HG02759 (cell line): ENCODE results near the gene CPNE7.
"Not testable (repeated sequence)": the region's sequence is repeated elsewhere in the genome, so short reads cannot be mapped to it uniquely, and the experiment has no call there.

Experiments
- ATAC-seq: cut with Tn5 transposase; IDR thresholded peaks from one replicate; pipeline ENCODE4 v1.9.1; 2021; ENCODE audit warnings: mild to moderate bottlenecking, moderate library complexity; ENCODE audit not compliant: unreplicated experiment

The CPNE7 gene

GRCh38 chr16:89621136-89621697 lies 45.7 kb downstream of the CPNE7 start:
- no peak for ATAC-seq

- ATAC-seq = no peak
Observed at GRCh38 chr16:89621698-89622409, 46.3 kb downstream of the CPNE7 start.

GRCh38 chr16:89623511-89624261 lies 48.1 kb downstream of the CPNE7 start:
- ATAC-seq = no peak

- no peak for ATAC-seq
Observed at GRCh38 chr16:89624777-89625761, 49.5 kb downstream of the CPNE7 start.

GRCh38 chr16:89629827-89630610 lies 54.5 kb downstream of the CPNE7 start:
- ATAC-seq = no peak

- ATAC-seq = no peak
Observed at GRCh38 chr16:89633064-89633631, 57.6 kb downstream of the CPNE7 start.

- not testable (repeated sequence) for ATAC-seq
Observed at GRCh38 chr16:89634463-89635385, 59.2 kb downstream of the CPNE7 start.

- no peak for ATAC-seq
Observed at GRCh38 chr16:89636663-89637062, 61.1 kb downstream of the CPNE7 start.

GRCh38 chr16:89637379-89637778 lies 61.8 kb downstream of the CPNE7 start:
- no peak for ATAC-seq

GRCh38 chr16:89638455-89638854 lies 62.9 kb downstream of the CPNE7 start:
- ATAC-seq = no peak

GRCh38 chr16:89639385-89639784 lies 63.8 kb downstream of the CPNE7 start:
- no peak for ATAC-seq

- no peak for ATAC-seq
Observed at GRCh38 chr16:89641458-89642119, 66.0 kb downstream of the CPNE7 start.

- ATAC-seq = no peak
Observed at GRCh38 chr16:89642574-89642973, 67.0 kb downstream of the CPNE7 start.

GRCh38 chr16:89643769-89644300 lies 68.3 kb downstream of the CPNE7 start:
- ATAC-seq = no peak

GRCh38 chr16:89645122-89645521 lies 69.6 kb downstream of the CPNE7 start:
- no peak for ATAC-seq

GRCh38 chr16:89646270-89646669 lies 70.7 kb downstream of the CPNE7 start:
- no peak for ATAC-seq
